GM21528 (cell line): ENCODE data around the gene PTPRJ.

Source experiments
- ATAC-seq: cut with Tn5 transposase; IDR thresholded peaks from one replicate; pipeline ENCODE4 v1.9.1; 2021; ENCODE audit warnings: mild to moderate bottlenecking, moderate library complexity; ENCODE audit not compliant: unreplicated experiment, low FRiP score

PTPRJ gene

GRCh38 chr11:47992959-47993820 is 12.8 kb downstream of the PTPRJ start:
- ATAC-seq = no peak

- ATAC-seq = no peak
Measured at GRCh38 chr11:47994417-47994816, 14.1 kb downstream of the PTPRJ start.

- no peak for ATAC-seq
Measured at GRCh38 chr11:47995360-47995769, 15.0 kb downstream of the PTPRJ start.

- no peak for ATAC-seq
Measured at GRCh38 chr11:47997063-47998053, 17.0 kb downstream of the PTPRJ start.

- no peak for ATAC-seq
Measured at GRCh38 chr11:47998345-47998732, 18.0 kb downstream of the PTPRJ start.

GRCh38 chr11:47998733-47999359 is 18.5 kb downstream of the PTPRJ start:
- ATAC-seq = no peak

GRCh38 chr11:48000432-48000831 is 20.1 kb downstream of the PTPRJ start:
- no peak for ATAC-seq

- peak; percentile 61 for ATAC-seq
Measured at GRCh38 chr11:48001438-48002021, 21.2 kb downstream of the PTPRJ start.

- no peak for ATAC-seq
Measured at GRCh38 chr11:48002561-48002960, 22.2 kb downstream of the PTPRJ start.

- no peak for ATAC-seq
Measured at GRCh38 chr11:48003926-48004325, 23.6 kb downstream of the PTPRJ start.

- no peak for ATAC-seq
Measured at GRCh38 chr11:48004456-48004855, 24.1 kb downstream of the PTPRJ start.

GRCh38 chr11:48005136-48005535 is 24.8 kb downstream of the PTPRJ start:
- ATAC-seq = no peak

- no peak for ATAC-seq
Measured at GRCh38 chr11:48005831-48006270, 25.5 kb downstream of the PTPRJ start.

GRCh38 chr11:48006301-48006992 is 26.1 kb downstream of the PTPRJ start:
- peak; percentile 49 for ATAC-seq

- no peak for ATAC-seq
Measured at GRCh38 chr11:48007677-48008076, 27.3 kb downstream of the PTPRJ start.

GRCh38 chr11:48008951-48009270 is 28.6 kb downstream of the PTPRJ start:
- ATAC-seq = no peak

- no peak for ATAC-seq
Measured at GRCh38 chr11:48011102-48011797, 30.9 kb downstream of the PTPRJ start.

GRCh38 chr11:48011798-48012391 is 31.5 kb downstream of the PTPRJ start:
- ATAC-seq = no peak
